ENCODE data around the gene ANKDD1B. TPM values are rescaled to one million over a fixed set of nuclear protein-coding genes. Genes with fewer than 3 reads are reported as not detected.

Gene ANKDD1B
- total and polyA plus RNA-seq, 2 of the 8 experiments (the other 6 are each of a cell fraction or from before 2014, with no cell fraction given) = 0.08 to 0.22 TPM

DNA sequence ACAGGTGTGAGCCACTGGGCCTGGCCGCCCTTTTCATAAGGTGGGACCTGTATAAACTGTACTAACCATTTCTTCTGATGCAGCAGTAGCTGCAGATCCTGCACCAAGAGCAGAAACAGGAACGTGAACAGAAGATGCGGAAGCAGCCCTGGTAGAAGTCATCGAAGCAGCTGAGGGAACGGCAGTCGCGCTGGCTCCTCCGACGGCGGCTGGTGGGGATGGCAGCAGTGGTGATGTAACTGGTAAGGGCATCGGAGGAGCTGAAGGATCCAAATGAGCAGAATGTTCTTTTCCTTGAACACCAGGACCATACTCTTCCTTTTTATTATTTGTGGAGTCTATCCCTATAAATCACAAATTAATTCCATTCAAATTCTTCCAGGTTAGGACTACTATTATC is 73.9 kb downstream of the ANKDD1B start:
- WGBS, 2 experiments (ENCODE audit: extremely low coverage in 1 of 2, insufficient coverage in 1 of 2, insufficient read length in 1 of 2, insufficient replicate concordance in 2 of 2, low coverage in 1 of 2, low lambda C conversion rate in 2 of 2, missing lambda C conversion rate in 1 of 2) = 93% methylated on average over 11 of the region's 11 CpGs; no CpG with 5 or more reads in 1 of the 2 experiments
- ChIA-PET CTCF (ENCODE audit: partially characterized antibody) (no interaction called here), POLR2A (ENCODE audit: partially characterized antibody) (no interaction called here)
- Histone ChIP-seq H3K56ac (replicated peaks; ENCODE audit: insufficient read length, low read depth, low read length) (no peak overlapping the region), H3K18ac (ENCODE audit: extremely low read depth, low read length) (no peak overlapping the region), H3K4ac (replicated peaks; ENCODE audit: insufficient read length, low read depth, low read length) (no peak overlapping the region), H3K23me2 (ENCODE audit: low read depth, low read length) (no peaks in the 10 kb centered on the region), H3K79me1 (ENCODE audit: low read depth, low read length) (no peaks in the 10 kb centered on the region), H4K8ac (ENCODE audit: extremely low read depth, insufficient read depth, low read length) (no peak overlapping the region), H3K36me3 (ENCODE audit: control insufficient read depth in 2 of 4, insufficient read depth in 4 of 4, low read length in 3 of 4) (peaks cover 0 to 22% (median 0%) of the 10 kb centered on the region in 4 experiments; a peak in 3 of 8 replicates), H4K5ac (ENCODE audit: insufficient read length, low read depth, low read length) (no peak overlapping the region), H3K4me3 (ENCODE audit: extremely low read depth in 1 of 4, insufficient read depth in 2 of 4, low read depth in 3 of 4, low read length in 4 of 4) (no peak overlapping the region), H3K9ac (replicated peaks in 1 of 4; ENCODE audit: extremely low read depth in 1 of 4, low read depth in 3 of 4, low read length in 3 of 4) (no peak overlapping the region), H2BK15ac (ENCODE audit: low read length) (no peak overlapping the region), H3K4me1 (replicated peaks in 1 of 4; ENCODE audit: control insufficient read depth in 3 of 4, insufficient read depth in 4 of 4, low read length in 3 of 4) (no peaks in the 10 kb centered on the region), H3K9me3 (ENCODE audit: insufficient read depth in 2 of 2, low read depth in 1 of 2, low read length in 1 of 2) (no peaks in the 10 kb centered on the region), H2BK5ac (ENCODE audit: low read depth, low read length) (no peak overlapping the region), H2AFZ (ENCODE audit: low read length) (no peak overlapping the region), H2BK20ac (ENCODE audit: low read length) (no peak overlapping the region), H3K79me2 (ENCODE audit: control insufficient read depth in 1 of 2, insufficient read depth in 2 of 2, low read length in 2 of 2) (no peaks in the 10 kb centered on the region), H2BK12ac (ENCODE audit: low read depth, low read length) (no peak overlapping the region), H4K91ac (replicated peaks; ENCODE audit: insufficient read length, low read length) (no peak overlapping the region), H3K27me3 (replicated peaks in 1 of 4; ENCODE audit: control insufficient read depth in 3 of 4, extremely low read depth in 1 of 4, insufficient read depth in 3 of 4, low read length in 3 of 4) (no peaks in the 10 kb centered on the region), H3K27ac (ENCODE audit: low read depth, low read length) (no peak overlapping the region), H2AK5ac (ENCODE audit: low read depth, low read length) (no peak overlapping the region), H3K14ac (ENCODE audit: insufficient read length) (no peak overlapping the region), H3K4me2 (ENCODE audit: insufficient read depth in 1 of 2, low read depth in 2 of 2, low read length in 2 of 2) (no peak overlapping the region), H2BK120ac (replicated peaks; ENCODE audit: low read depth, low read length) (no peak overlapping the region), H4K20me1 (replicated peaks in 1 of 2; ENCODE audit: control insufficient read depth in 1 of 2, insufficient read depth in 2 of 2, low read length in 2 of 2) (no peaks in the 10 kb centered on the region), H3K23ac (ENCODE audit: insufficient read length) (no peak overlapping the region)
- DNase-seq (ENCODE audit: low read depth in 1 of 2, low spot score in 2 of 2) (no peak), FAIRE-seq (no peak)
- TF ChIP-seq, protein P1, sequence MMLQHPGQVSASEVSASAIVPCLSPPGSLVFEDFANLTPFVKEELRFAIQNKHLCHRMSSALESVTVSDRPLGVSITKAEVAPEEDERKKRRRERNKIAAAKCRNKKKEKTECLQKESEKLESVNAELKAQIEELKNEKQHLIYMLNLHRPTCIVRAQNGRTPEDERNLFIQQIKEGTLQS (IDR thresholded peaks at IDR 0.05; ENCODE audit: insufficient read depth, low read depth, low read length) = no peak
- no peak for TF ChIP-seq NRF1 (IDR thresholded peaks at IDR 0.05; ENCODE audit: low read depth, low read length)
- TF ChIP-seq KDM5A (IDR thresholded peaks at IDR 0.05; ENCODE audit: low read length) = no peak
- no peak for TF ChIP-seq SP2 (IDR thresholded peaks at IDR 0.05; ENCODE audit: low read length)
- no peak for TF ChIP-seq EGR1 (IDR thresholded peaks at IDR 0.05; ENCODE audit: borderline replicate concordance, low read depth, low read length)
- no peak for TF ChIP-seq BCL11A (IDR thresholded peaks at IDR 0.05; ENCODE audit: low read depth in 2 of 2, low read length in 2 of 2)
- no peak for TF ChIP-seq FOSL1 (IDR thresholded peaks at IDR 0.05; ENCODE audit: insufficient read depth, low read depth, low read length)
- no peak for TF ChIP-seq BACH1 (IDR thresholded peaks at IDR 0.05; ENCODE audit: low read length)
- TF ChIP-seq RXRA (IDR thresholded peaks at IDR 0.05; ENCODE audit: insufficient read depth, low read depth, low read length) = no peak
- no peak for TF ChIP-seq TAF1 (IDR thresholded peaks at IDR 0.05; ENCODE audit: low read depth, low read length)
- TF ChIP-seq SAP30 (IDR thresholded peaks at IDR 0.05; ENCODE audit: insufficient read depth, insufficient replicate concordance, low read length) = no peak
- TF ChIP-seq, protein P2, sequence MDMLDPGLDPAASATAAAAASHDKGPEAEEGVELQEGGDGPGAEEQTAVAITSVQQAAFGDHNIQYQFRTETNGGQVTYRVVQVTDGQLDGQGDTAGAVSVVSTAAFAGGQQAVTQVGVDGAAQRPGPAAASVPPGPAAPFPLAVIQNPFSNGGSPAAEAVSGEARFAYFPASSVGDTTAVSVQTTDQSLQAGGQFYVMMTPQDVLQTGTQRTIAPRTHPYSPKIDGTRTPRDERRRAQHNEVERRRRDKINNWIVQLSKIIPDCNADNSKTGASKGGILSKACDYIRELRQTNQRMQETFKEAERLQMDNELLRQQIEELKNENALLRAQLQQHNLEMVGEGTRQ (IDR thresholded peaks at IDR 0.05; ENCODE audit: low read length) = no peak
- TF ChIP-seq TCF12 (IDR thresholded peaks at IDR 0.05; ENCODE audit: low read depth, low read length) = no peak

All from H1 (cell line).